ENCODE data around the gene TARBP2. TPM values are rescaled to one million over a fixed set of nuclear protein-coding genes. Genes with fewer than 3 reads are reported as not detected.

Gene TARBP2
- polyA plus RNA-seq, 3 donors from 2014 or later = 11.5 to 28.9 (median 28.8) TPM

GRCh38 chr12:53505086-53505485 is 4.0 kb downstream of the TARBP2 start:
- Mint-ChIP-seq H3K27ac (peak overlapping the region in 2 of 6 donors; percentile 45 to 75), H3K4me3 (no peak overlapping the region), H3K27me3 (ENCODE audit: low read depth in 3 of 3) (peaks cover under 1 to 8% (median 5%) of the 10 kb centered on the region in 3 donors), H3K4me1 (peaks cover 27 to 30% of the 10 kb centered on the region in 2 donors), H3K9me3 (no peaks in the 10 kb centered on the region), H3K36me3 (peaks cover 0 to 4% (median 0%) of the 10 kb centered on the region in 3 donors)
- DNase-seq = no peak

- DNase-seq = no peak
- peaks cover 23 to 26% of the 10 kb centered on the region in 2 donors for H3K4me1 Mint-ChIP-seq
- H3K27ac Mint-ChIP-seq = peak overlapping the region in 1 of 6 donors; percentile 45
- peaks cover 0 to 6% (median under 1%) of the 10 kb centered on the region in 3 donors for H3K27me3 Mint-ChIP-seq (ENCODE audit: low read depth in 3 of 3)
- peaks cover 0 to 5% (median 2%) of the 10 kb centered on the region in 3 donors for H3K36me3 Mint-ChIP-seq
- H3K4me3 Mint-ChIP-seq = no peak overlapping the region
- H3K9me3 Mint-ChIP-seq = no peaks in the 10 kb centered on the region
Measured at GRCh38 chr12:53505555-53506449, 4.7 kb downstream of the TARBP2 start.

GRCh38 chr12:53506450-53506785 is 5.3 kb downstream of the TARBP2 start:
- Mint-ChIP-seq H3K4me3 (no peak overlapping the region), H3K36me3 (peaks cover 0 to 8% (median 5%) of the 10 kb centered on the region in 3 donors), H3K27ac (no peak overlapping the region), H3K9me3 (no peaks in the 10 kb centered on the region), H3K4me1 (peaks cover 22 to 26% of the 10 kb centered on the region in 2 donors), H3K27me3 (ENCODE audit: low read depth in 3 of 3) (peaks cover 0 to 3% (median 0%) of the 10 kb centered on the region in 3 donors)
- no peak for DNase-seq

- Mint-ChIP-seq H3K27ac (peak within 1 kb of the TSS in 1 of 6 donors; percentile 40), H3K36me3 (peaks cover 0 to 9% (median 8%) of the 10 kb centered on the region in 3 donors), H3K27me3 (ENCODE audit: low read depth in 3 of 3) (peaks cover 0 to 5% (median 0%) of the 10 kb centered on the region in 3 donors), H3K9me3 (no peaks in the 10 kb centered on the region), H3K4me1 (peaks cover 16 to 20% of the 10 kb centered on the region in 2 donors), H3K4me3 (no peak within 1 kb of the TSS)
- DNase-seq = no peak
Measured at GRCh38 chr12:53506881-53507602, 6.0 kb downstream of the TARBP2 start, which contains the start of gene NPFF. NPFF (minus strand) TSS chr12:53507484; CDS start chr12:53507474, 10 bp downstream.

GRCh38 chr12:53507603-53507885 is 6.5 kb downstream of the TARBP2 start:
- no peak overlapping the region for H3K4me3 Mint-ChIP-seq
- no peak overlapping the region for H3K27ac Mint-ChIP-seq
- peaks cover 2 to 11% (median 9%) of the 10 kb centered on the region in 3 donors for H3K36me3 Mint-ChIP-seq
- no peaks in the 10 kb centered on the region for H3K9me3 Mint-ChIP-seq
- DNase-seq = no peak
- H3K4me1 Mint-ChIP-seq = peaks cover 13 to 16% of the 10 kb centered on the region in 2 donors
- peaks cover 0 to 5% (median 0%) of the 10 kb centered on the region in 3 donors for H3K27me3 Mint-ChIP-seq (ENCODE audit: low read depth in 3 of 3)

- H3K36me3 Mint-ChIP-seq = peaks cover 4 to 18% (median 9%) of the 10 kb centered on the region in 3 donors
- peak overlapping the region in 1 of 5 donors; percentile 15 for H3K4me3 Mint-ChIP-seq
- peaks cover 10 to 16% of the 10 kb centered on the region in 2 donors for H3K4me1 Mint-ChIP-seq
- DNase-seq = peak; percentile 72 to 79 (median 75)
- no peaks in the 10 kb centered on the region for H3K9me3 Mint-ChIP-seq
- H3K27me3 Mint-ChIP-seq (ENCODE audit: low read depth in 3 of 3) = peaks cover 0 to 8% (median 0%) of the 10 kb centered on the region in 3 donors
- peak overlapping the region in 5 of 6 donors; percentile 35 to 86 (median 72) for H3K27ac Mint-ChIP-seq
Measured at GRCh38 chr12:53508534-53509170, 7.6 kb downstream of the TARBP2 start.

GRCh38 chr12:53510181-53510812 is 9.2 kb downstream of the TARBP2 start:
- Mint-ChIP-seq H3K27me3 (ENCODE audit: low read depth in 3 of 3) (peaks cover 0 to 8% (median 0%) of the 10 kb centered on the region in 3 donors), H3K27ac (no peak overlapping the region), H3K9me3 (no peaks in the 10 kb centered on the region), H3K4me1 (peaks cover 10 to 16% of the 10 kb centered on the region in 2 donors), H3K36me3 (peaks cover 9 to 31% (median 14%) of the 10 kb centered on the region in 3 donors), H3K4me3 (no peak overlapping the region)
- no peak for DNase-seq

GRCh38 chr12:53513712-53514410 is 12.8 kb downstream of the TARBP2 start:
- peaks cover 0 to 2% (median 0%) of the 10 kb centered on the region in 6 donors for H3K9me3 Mint-ChIP-seq
- peak overlapping the region in 1 of 6 donors; percentile 25 for H3K27ac Mint-ChIP-seq
- peaks cover 4 to 5% of the 10 kb centered on the region in 2 donors for H3K4me1 Mint-ChIP-seq
- H3K4me3 Mint-ChIP-seq = no peak overlapping the region
- no peak for DNase-seq
- H3K27me3 Mint-ChIP-seq (ENCODE audit: low read depth in 3 of 3) = peaks cover 0 to 10% (median 0%) of the 10 kb centered on the region in 3 donors
- H3K36me3 Mint-ChIP-seq = peaks cover 14 to 44% (median 24%) of the 10 kb centered on the region in 3 donors

- Mint-ChIP-seq H3K9me3 (peaks cover 0 to 2% (median 0%) of the 10 kb centered on the region in 6 donors), H3K36me3 (peaks cover 14 to 44% (median 25%) of the 10 kb centered on the region in 3 donors), H3K4me3 (no peak overlapping the region), H3K4me1 (no peaks in the 10 kb centered on the region), H3K27me3 (ENCODE audit: low read depth in 3 of 3) (peaks cover 0 to 10% (median 0%) of the 10 kb centered on the region in 3 donors), H3K27ac (no peak overlapping the region)
- DNase-seq = no peak
Measured at GRCh38 chr12:53514628-53515290, 13.7 kb downstream of the TARBP2 start.

- Mint-ChIP-seq H3K36me3 (peaks cover 14 to 49% (median 29%) of the 10 kb centered on the region in 3 donors), H3K27ac (no peak overlapping the region), H3K4me3 (no peak overlapping the region), H3K4me1 (no peaks in the 10 kb centered on the region), H3K27me3 (ENCODE audit: low read depth in 3 of 3) (peaks cover 0 to 10% (median 0%) of the 10 kb centered on the region in 3 donors), H3K9me3 (peaks cover 0 to 2% (median 0%) of the 10 kb centered on the region in 6 donors)
- DNase-seq = no peak
Measured at GRCh38 chr12:53515291-53515680, 14.2 kb downstream of the TARBP2 start.

- Mint-ChIP-seq H3K27me3 (ENCODE audit: low read depth in 3 of 3) (peaks cover 0 to 5% (median 0%) of the 10 kb centered on the region in 3 donors), H3K36me3 (peaks cover 16 to 55% (median 39%) of the 10 kb centered on the region in 3 donors), H3K27ac (peak overlapping the region in 1 of 6 donors; percentile 51), H3K4me1 (no peaks in the 10 kb centered on the region), H3K9me3 (peaks cover 0 to 2% (median 0%) of the 10 kb centered on the region in 6 donors), H3K4me3 (no peak overlapping the region)
- no peak for DNase-seq
Measured at GRCh38 chr12:53516758-53517455, 15.8 kb downstream of the TARBP2 start.

- H3K4me3 Mint-ChIP-seq = no peak overlapping the region
- H3K4me1 Mint-ChIP-seq = no peaks in the 10 kb centered on the region
- peaks cover 0 to 2% (median 0%) of the 10 kb centered on the region in 6 donors for H3K9me3 Mint-ChIP-seq
- peaks cover 17 to 58% (median 40%) of the 10 kb centered on the region in 3 donors for H3K36me3 Mint-ChIP-seq
- H3K27ac Mint-ChIP-seq = no peak overlapping the region
- DNase-seq = no peak
- peaks cover 0 to 2% (median 0%) of the 10 kb centered on the region in 3 donors for H3K27me3 Mint-ChIP-seq (ENCODE audit: low read depth in 3 of 3)
Measured at GRCh38 chr12:53518381-53518780, 17.3 kb downstream of the TARBP2 start.

Data from immature natural killer cell (primary cell).